K562 (cell line): ENCODE results near the gene C2orf92. TPM values are rescaled to one million over a fixed set of nuclear protein-coding genes. Genes with fewer than 3 reads are reported as not detected.

Source experiments
- EP400 ChIP-seq: fragments of 450-650 bp; IDR thresholded peaks from 2 replicates; pipeline ENCODE4 v1.6.1; 2017; ENCODE audit warnings: antibody characterized with exemption, mild to moderate bottlenecking, moderate library complexity
- RNF2 ChIP-seq: sonication (generic); IDR thresholded peaks from 2 replicates; pipeline ENCODE4 v1.6.1; 2016
- SNAPC5 ChIP-seq: fragments of 250-450 bp; sonication (Bioruptor Pico); IDR thresholded peaks from 2 replicates; pipeline ENCODE4 v1.8.0; 2021; ENCODE audit warnings: moderate library complexity, mild to moderate bottlenecking, inconsistent platforms
- SUPT5H ChIP-seq: fragments of 450-650 bp; IDR thresholded peaks from 2 replicates; pipeline ENCODE4 v1.6.1; 2016
- THRB ChIP-seq: fragments of 450-650 bp; formaldehyde crosslinking; conservative IDR thresholded peaks from 2 replicates; pipeline ENCODE4 v1.4.0; 2022; ENCODE audit warnings: mild to moderate bottlenecking, missing genetic modification characterization
- TSHZ1 ChIP-seq: fragments of 250-450 bp; sonication (Bioruptor Pico); IDR thresholded peaks from 2 replicates; pipeline ENCODE4 v1.4.0; 2020; ENCODE audit warnings: mild to moderate bottlenecking, moderate library complexity
- ZNF3 ChIP-seq: fragments of 250-450 bp; sonication (Bioruptor Pico); IDR thresholded peaks from 2 replicates; pipeline ENCODE4 v1.5.0; 2021; ENCODE audit warnings: mild to moderate bottlenecking, moderate library complexity
- ZNF407 ChIP-seq: fragments of 450-650 bp; IDR thresholded peaks from 2 replicates; pipeline ENCODE4 v1.6.1; 2016; ENCODE audit warnings: low read depth
- ZNF449 ChIP-seq: fragments of 250-450 bp; sonication (Bioruptor Pico); IDR thresholded peaks from 2 replicates; pipeline ENCODE4 v1.8.0; 2022; ENCODE audit warnings: moderate library complexity, mild to moderate bottlenecking, inconsistent platforms
- ZZZ3 ChIP-seq: fragments of 450-650 bp; IDR thresholded peaks from 2 replicates; pipeline ENCODE4 v1.6.1; 2016; ENCODE audit warnings: antibody characterized with exemption, mild to moderate bottlenecking, moderate library complexity
- polyA plus RNA-seq, 8 experiments: library from polyadenylated mRNA; depleted of rRNA in 4 of 8; stranded (reverse) in 5 of 8; unstranded in 3 of 8; fragments of >200 nt; fragmentation: Nextera tagmentation in 2 of 8; fragmentation: Illumina TruSeq in 1 of 8; extraction: Ambion mirVana in 2 of 8; extraction: Trizol in 1 of 8; gene quantifications; 2 replicates each; pipeline versions ENCODE4 v1.2.1 to v1.2.3, GENCODE V29; 2011 to 2014; ENCODE audit warnings: inconsistent platforms in 1 of 8, missing spikeins in 1 of 8
- total RNA-seq, 7 experiments: library from RNA; depleted of rRNA in 6 of 7; stranded (reverse); fragments of >200 nt in 6 of 7; fragmentation: Illumina TruSeq in 2 of 7; extraction: Trizol in 2 of 7; gene quantifications; 2 replicates each; pipeline versions ENCODE4 v1.2.1 to v1.2.3, GENCODE V29; 2011 to 2021; ENCODE audit warnings: low replicate concordance in 1 of 7

C2orf92 gene
- total and polyA plus RNA-seq, 9 of the 15 experiments (the other 6 are each of a cell fraction or from before 2014, with no cell fraction given) = 0.65 to 6.8 (median 3.6) TPM

GRCh38 chr2:97697252-97698235, 28.0 kb downstream of the C2orf92 start (continued):
- TF ChIP-seq ZNF407 (no peak), SUPT5H (no peak), TSHZ1 (no peak), ZZZ3 (no peak), SNAPC5 (CRISPR knock-in tag) (no peak), THRB (CRISPR knock-in tag) (no peak), RNF2 (no peak), EP400 (peak; percentile 47), ZNF449 (CRISPR knock-in tag) (no peak), ZNF3 (CRISPR knock-in tag) (no peak)
